ENCODE results near the gene RBBP4. TPM values are rescaled to one million over a fixed set of nuclear protein-coding genes. Genes with fewer than 3 reads are reported as not detected.
A peak's percentile ranks its signal among the peaks of the same experiment; 100 is the strongest.

The RBBP4 gene
- total and polyA plus RNA-seq, 2 of the 13 experiments (the other 11 are each of a cell fraction or from before 2014, with no cell fraction given), result 64.4 to 166 TPM

GRCh38 chr1:32650752-32651460 is at the start of gene RBBP4 (continued):
- TF ChIP-seq, protein P1, sequence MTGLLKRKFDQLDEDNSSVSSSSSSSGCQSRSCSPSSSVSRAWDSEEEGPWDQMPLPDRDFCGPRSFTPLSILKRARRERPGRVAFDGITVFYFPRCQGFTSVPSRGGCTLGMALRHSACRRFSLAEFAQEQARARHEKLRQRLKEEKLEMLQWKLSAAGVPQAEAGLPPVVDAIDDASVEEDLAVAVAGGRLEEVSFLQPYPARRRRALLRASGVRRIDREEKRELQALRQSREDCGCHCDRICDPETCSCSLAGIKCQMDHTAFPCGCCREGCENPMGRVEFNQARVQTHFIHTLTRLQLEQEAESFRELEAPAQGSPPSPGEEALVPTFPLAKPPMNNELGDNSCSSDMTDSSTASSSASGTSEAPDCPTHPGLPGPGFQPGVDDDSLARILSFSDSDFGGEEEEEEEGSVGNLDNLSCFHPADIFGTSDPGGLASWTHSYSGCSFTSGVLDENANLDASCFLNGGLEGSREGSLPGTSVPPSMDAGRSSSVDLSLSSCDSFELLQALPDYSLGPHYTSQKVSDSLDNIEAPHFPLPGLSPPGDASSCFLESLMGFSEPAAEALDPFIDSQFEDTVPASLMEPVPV (CRISPR knock-in tag; IDR thresholded peaks at IDR 0.05), result peak; percentile 100
- no peak for TF ChIP-seq TCF7 (IDR thresholded peaks at IDR 0.05; ENCODE audit: low read depth)
- peak; percentile 77; the same call in 1 of the 2 replicates for TF ChIP-seq ZC3H13 (CRISPR knock-in tag; IDR thresholded peaks at IDR 0.05)
- 0 out of 2 replicates have a peak, but pooled peaks have one; percentile 41 for TF ChIP-seq ZNF441 (CRISPR knock-in tag; IDR thresholded peaks at IDR 0.05; ENCODE audit: borderline replicate concordance)
- TF ChIP-seq RNF2 (conservative IDR thresholded peaks at IDR 0.05; ENCODE audit: low read depth), result peak; percentile 96
- peak; percentile 36; the same call in 1 of the 2 replicates for TF ChIP-seq ZFP41 (CRISPR knock-in tag; IDR thresholded peaks at IDR 0.05; ENCODE audit: borderline replicate concordance)
- TF ChIP-seq CBX5 (CRISPR knock-in tag; IDR thresholded peaks at IDR 0.05; ENCODE audit: borderline replicate concordance), result no peak
- TF ChIP-seq, protein P2, sequence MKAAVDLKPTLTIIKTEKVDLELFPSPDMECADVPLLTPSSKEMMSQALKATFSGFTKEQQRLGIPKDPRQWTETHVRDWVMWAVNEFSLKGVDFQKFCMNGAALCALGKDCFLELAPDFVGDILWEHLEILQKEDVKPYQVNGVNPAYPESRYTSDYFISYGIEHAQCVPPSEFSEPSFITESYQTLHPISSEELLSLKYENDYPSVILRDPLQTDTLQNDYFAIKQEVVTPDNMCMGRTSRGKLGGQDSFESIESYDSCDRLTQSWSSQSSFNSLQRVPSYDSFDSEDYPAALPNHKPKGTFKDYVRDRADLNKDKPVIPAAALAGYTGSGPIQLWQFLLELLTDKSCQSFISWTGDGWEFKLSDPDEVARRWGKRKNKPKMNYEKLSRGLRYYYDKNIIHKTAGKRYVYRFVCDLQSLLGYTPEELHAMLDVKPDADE (CRISPR knock-in tag; IDR thresholded peaks at IDR 0.05), result no peak
- no peak for TF ChIP-seq GATA4 (IDR thresholded peaks at IDR 0.05; ENCODE audit: borderline replicate concordance, low read depth)
- peak; percentile 45; the same call in 1 of the 2 replicates for TF ChIP-seq ZBTB38 (CRISPR knock-in tag; IDR thresholded peaks at IDR 0.05)
- TF ChIP-seq ZNF567 (CRISPR knock-in tag; IDR thresholded peaks at IDR 0.05; ENCODE audit: borderline replicate concordance), result peak; percentile 29; the same call in 1 of the 2 replicates
- TF ChIP-seq RFXANK (CRISPR knock-in tag; IDR thresholded peaks at IDR 0.05), result no peak; the same call in 1 of the 2 replicates
- TF ChIP-seq TARDBP (CRISPR knock-in tag; IDR thresholded peaks at IDR 0.05), result peak; percentile 19; the same call in 1 of the 2 replicates
- no peak for TF ChIP-seq ZNF383 (CRISPR knock-in tag; IDR thresholded peaks at IDR 0.05; ENCODE audit: borderline replicate concordance)
- TF ChIP-seq, protein P3, sequence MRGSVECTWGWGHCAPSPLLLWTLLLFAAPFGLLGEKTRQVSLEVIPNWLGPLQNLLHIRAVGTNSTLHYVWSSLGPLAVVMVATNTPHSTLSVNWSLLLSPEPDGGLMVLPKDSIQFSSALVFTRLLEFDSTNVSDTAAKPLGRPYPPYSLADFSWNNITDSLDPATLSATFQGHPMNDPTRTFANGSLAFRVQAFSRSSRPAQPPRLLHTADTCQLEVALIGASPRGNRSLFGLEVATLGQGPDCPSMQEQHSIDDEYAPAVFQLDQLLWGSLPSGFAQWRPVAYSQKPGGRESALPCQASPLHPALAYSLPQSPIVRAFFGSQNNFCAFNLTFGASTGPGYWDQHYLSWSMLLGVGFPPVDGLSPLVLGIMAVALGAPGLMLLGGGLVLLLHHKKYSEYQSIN (CRISPR knock-in tag; IDR thresholded peaks at IDR 0.05; ENCODE audit: borderline replicate concordance), result no peak
- TF ChIP-seq, protein P4, sequence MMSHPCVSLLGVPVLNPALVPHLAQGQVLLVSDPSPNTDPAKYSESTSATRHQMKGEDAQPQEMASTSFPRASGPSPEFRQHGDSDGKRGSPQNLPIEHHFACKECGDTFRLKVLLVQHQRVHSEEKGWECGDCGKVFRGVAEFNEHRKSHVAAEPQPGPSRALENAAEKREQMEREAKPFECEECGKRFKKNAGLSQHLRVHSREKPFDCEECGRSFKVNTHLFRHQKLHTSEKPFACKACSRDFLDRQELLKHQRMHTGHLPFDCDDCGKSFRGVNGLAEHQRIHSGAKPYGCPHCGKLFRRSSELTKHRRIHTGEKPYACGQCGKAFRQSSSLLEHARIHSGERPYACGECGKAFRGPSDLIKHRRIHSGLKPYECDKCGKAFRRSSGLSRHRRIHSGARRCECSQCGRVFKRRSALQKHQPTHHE (CRISPR knock-in tag; IDR thresholded peaks at IDR 0.05; ENCODE audit: borderline replicate concordance), result peak; percentile 94
- TF ChIP-seq, protein P5, sequence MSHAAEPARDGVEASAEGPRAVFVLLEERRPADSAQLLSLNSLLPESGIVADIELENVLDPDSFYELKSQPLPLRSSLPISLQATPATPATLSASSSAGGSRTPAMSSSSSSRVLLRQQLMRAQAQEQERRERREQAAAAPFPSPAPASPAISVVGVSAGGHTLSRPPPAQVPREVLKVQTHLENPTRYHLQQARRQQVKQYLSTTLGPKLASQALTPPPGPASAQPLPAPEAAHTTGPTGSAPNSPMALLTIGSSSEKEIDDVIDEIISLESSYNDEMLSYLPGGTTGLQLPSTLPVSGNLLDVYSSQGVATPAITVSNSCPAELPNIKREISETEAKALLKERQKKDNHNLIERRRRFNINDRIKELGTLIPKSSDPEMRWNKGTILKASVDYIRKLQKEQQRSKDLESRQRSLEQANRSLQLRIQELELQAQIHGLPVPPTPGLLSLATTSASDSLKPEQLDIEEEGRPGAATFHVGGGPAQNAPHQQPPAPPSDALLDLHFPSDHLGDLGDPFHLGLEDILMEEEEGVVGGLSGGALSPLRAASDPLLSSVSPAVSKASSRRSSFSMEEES (CRISPR knock-in tag; IDR thresholded peaks at IDR 0.05), result peak; percentile 88
- peak; percentile 58; the same call in 1 of the 2 replicates for TF ChIP-seq ZNF570 (CRISPR knock-in tag; IDR thresholded peaks at IDR 0.05; ENCODE audit: borderline replicate concordance)
- TF ChIP-seq MZF1 (CRISPR knock-in tag; IDR thresholded peaks at IDR 0.05; ENCODE audit: borderline replicate concordance), result no peak
- TF ChIP-seq RFX1 (IDR thresholded peaks at IDR 0.05), result no peak
